SHP77 treated with DMSO at 0.1 percent for 48 hours (cell line): ENCODE results near the gene OR2T2.
"Not testable (repeated sequence)": the region's sequence is repeated elsewhere in the genome, so short reads cannot be mapped to it uniquely, and the experiment has no call there.

Source experiments
- DNase-seq: peaks from one replicate; lab custom pipeline; 2025; lab: John Stamatoyannopoulos, UW

OR2T2 gene

GRCh38 chr1:248445399-248445798, at the start of gene OR2T2:
OR2T2 (plus strand) TSS chr1:248445637; CDS start chr1:248452798, 7,161 bp downstream.
- DNase-seq = not testable (repeated sequence)

GRCh38 chr1:248402748-248403147, 42.7 kb upstream of the OR2T2 start, which contains the start of gene OR2T1:
OR2T1 (plus strand) TSS chr1:248403048; CDS start chr1:248406148, 3,100 bp downstream.
- DNase-seq = no peak

GRCh38 chr1:248404024-248404423, 41.4 kb upstream of the OR2T2 start:
- DNase-seq = no peak

GRCh38 chr1:248406721-248407692, 38.4 kb upstream of the OR2T2 start:
- DNase-seq = no peak

- no peak for DNase-seq
These were observed 29.2 kb upstream of the OR2T2 start for GRCh38 chr1:248416226-248416625.

GRCh38 chr1:248417854-248418253, 27.6 kb upstream of the OR2T2 start:
- no peak for DNase-seq

GRCh38 chr1:248421384-248421783, 24.1 kb upstream of the OR2T2 start:
- no peak for DNase-seq

- not testable (repeated sequence) for DNase-seq
These were observed 17.8 kb upstream of the OR2T2 start for GRCh38 chr1:248427526-248428191.

GRCh38 chr1:248428192-248428533, 17.3 kb upstream of the OR2T2 start:
- DNase-seq = not testable (repeated sequence)

- DNase-seq = not testable (repeated sequence)
These were observed 13.8 kb upstream of the OR2T2 start for GRCh38 chr1:248431683-248432082.

- not testable (repeated sequence) for DNase-seq
These were observed 13.2 kb upstream of the OR2T2 start for GRCh38 chr1:248432201-248432600.

- not testable (repeated sequence) for DNase-seq
These were observed 11.5 kb upstream of the OR2T2 start for GRCh38 chr1:248433811-248434415.

GRCh38 chr1:248434913-248435312, 10.5 kb upstream of the OR2T2 start:
- DNase-seq = not testable (repeated sequence)

- not testable (repeated sequence) for DNase-seq
These were observed 9.1 kb upstream of the OR2T2 start for GRCh38 chr1:248436303-248436702.

- not testable (repeated sequence) for DNase-seq
These were observed 6.8 kb upstream of the OR2T2 start for GRCh38 chr1:248438668-248439067.

GRCh38 chr1:248439283-248439682, 6.2 kb upstream of the OR2T2 start:
- not testable (repeated sequence) for DNase-seq

GRCh38 chr1:248442500-248443277, 2.7 kb upstream of the OR2T2 start:
- DNase-seq = not testable (repeated sequence)

- DNase-seq = not testable (repeated sequence)
These were observed 834 bp upstream of the OR2T2 start for GRCh38 chr1:248444603-248445002.

GRCh38 chr1:248448409-248449074, 3.1 kb downstream of the OR2T2 start:
- not testable (repeated sequence) for DNase-seq

- not testable (repeated sequence) for DNase-seq
These were observed 4.5 kb downstream of the OR2T2 start for GRCh38 chr1:248449821-248450465.
